ENCODE results near the gene PSMA1. TPM values are rescaled to one million over a fixed set of nuclear protein-coding genes. Genes with fewer than 3 reads are reported as not detected.

The PSMA1 gene
- polyA plus RNA-seq, 1 donor from 2014 or later, result 322 TPM

- Histone ChIP-seq H3K27me3 (ENCODE audit: insufficient read depth, low read depth, low read length) (no peaks in the 10 kb centered on the region), H3K79me2 (replicated peaks; ENCODE audit: insufficient read depth, low read length) (no peaks in the 10 kb centered on the region), H4K20me1 (ENCODE audit: insufficient read depth) (no peaks in the 10 kb centered on the region), H3K9me3 (ENCODE audit: low read length) (no peaks in the 10 kb centered on the region), H3K27ac (ENCODE audit: low read length) (no peak overlapping the region), H3K9ac (ENCODE audit: low read length) (no peak overlapping the region), H3K4me3 (ENCODE audit: low read length) (no peak overlapping the region), H3F3A (ENCODE audit: insufficient read depth, low read length, poor library complexity, severe bottlenecking) (no peaks in the 10 kb centered on the region), H2AFZ (ENCODE audit: low read depth, low read length) (no peak overlapping the region), H3K36me3 (ENCODE audit: insufficient read depth, low read length) (peaks cover 4% of the 10 kb centered on the region), H3K4me2 (ENCODE audit: low read length) (no peak overlapping the region), H3K9me2 (ENCODE audit: insufficient read depth, low read length) (no peaks in the 10 kb centered on the region)
- no peak for TF ChIP-seq SMC3 (conservative IDR thresholded peaks at IDR 0.05; ENCODE audit: poor library complexity)
- no peak for TF ChIP-seq TAF1 (IDR thresholded peaks at IDR 0.05; ENCODE audit: low read depth)
- no peak for TF ChIP-seq MXI1 (conservative IDR thresholded peaks at IDR 0.05; ENCODE audit: poor library complexity, severe bottlenecking)
- TF ChIP-seq REST (IDR thresholded peaks at IDR 0.05; ENCODE audit: borderline replicate concordance), result no peak
- TF ChIP-seq EP300 (conservative IDR thresholded peaks at IDR 0.05; ENCODE audit: poor library complexity, severe bottlenecking), result no peak
- no peak for TF ChIP-seq EZH2 (IDR thresholded peaks at IDR 0.05; ENCODE audit: borderline replicate concordance, insufficient read depth, low read length, poor library complexity, severe bottlenecking)
- TF ChIP-seq POLR2AphosphoS5 (IDR thresholded peaks at IDR 0.05), result no peak
- TF ChIP-seq RAD21 (conservative IDR thresholded peaks at IDR 0.05), result no peak
- no peak for TF ChIP-seq CTCF (IDR thresholded peaks at IDR 0.05; ENCODE audit: poor library complexity, severe bottlenecking)
Measured at GRCh38 chr11:14463623-14464022, 56.6 kb downstream of the PSMA1 start.

- no peak overlapping the region for H3K27ac ChIP-seq (ENCODE audit: low read length)
- H3K9me3 ChIP-seq (ENCODE audit: low read length), result no peaks in the 10 kb centered on the region
- no peaks in the 10 kb centered on the region for H3K9me2 ChIP-seq (ENCODE audit: insufficient read depth, low read length)
- peaks cover 3% of the 10 kb centered on the region for H3F3A ChIP-seq (ENCODE audit: insufficient read depth, low read length, poor library complexity, severe bottlenecking)
- H3K9ac ChIP-seq (ENCODE audit: low read length), result no peak overlapping the region
- peaks cover 8% of the 10 kb centered on the region for H3K36me3 ChIP-seq (ENCODE audit: insufficient read depth, low read length)
- H4K20me1 ChIP-seq (ENCODE audit: insufficient read depth), result no peaks in the 10 kb centered on the region
- H3K27me3 ChIP-seq (ENCODE audit: insufficient read depth, low read depth, low read length), result no peaks in the 10 kb centered on the region
- no peak overlapping the region for H3K4me2 ChIP-seq (ENCODE audit: low read length)
- H3K4me3 ChIP-seq (ENCODE audit: low read length), result no peak overlapping the region
- TF ChIP-seq TAF1 (IDR thresholded peaks at IDR 0.05; ENCODE audit: low read depth) (no peak), REST (IDR thresholded peaks at IDR 0.05; ENCODE audit: borderline replicate concordance) (no peak), CTCF (IDR thresholded peaks at IDR 0.05; ENCODE audit: poor library complexity, severe bottlenecking) (no peak), SMC3 (conservative IDR thresholded peaks at IDR 0.05; ENCODE audit: poor library complexity) (no peak), EZH2 (IDR thresholded peaks at IDR 0.05; ENCODE audit: borderline replicate concordance, insufficient read depth, low read length, poor library complexity, severe bottlenecking) (no peak), RAD21 (conservative IDR thresholded peaks at IDR 0.05) (no peak), EP300 (conservative IDR thresholded peaks at IDR 0.05; ENCODE audit: poor library complexity, severe bottlenecking) (no peak), POLR2AphosphoS5 (IDR thresholded peaks at IDR 0.05) (no peak), MXI1 (conservative IDR thresholded peaks at IDR 0.05; ENCODE audit: poor library complexity, severe bottlenecking) (no peak)
- no peak overlapping the region for H2AFZ ChIP-seq (ENCODE audit: low read depth, low read length)
- no peaks in the 10 kb centered on the region for H3K79me2 ChIP-seq (replicated peaks; ENCODE audit: insufficient read depth, low read length)
Measured at GRCh38 chr11:14460147-14460546, 60.0 kb downstream of the PSMA1 start.

All from neural cell (in vitro differentiated cells).